ENCODE data around the gene TSPAN2. TPM values are rescaled to one million over a fixed set of nuclear protein-coding genes. Genes with fewer than 3 reads are reported as not detected.

TSPAN2 gene
- total and polyA plus RNA-seq, 12 donors: 4.0 to 17.7 (median 6.7) TPM

- H3K27me3 ChIP-seq: no peaks in the 10 kb centered on the region
- DNase-seq (no peak), ATAC-seq (no peak)
- H3K4me1 ChIP-seq: peaks cover 0 to 48% (median 9%) of the 10 kb centered on the region in 9 donors
- TF ChIP-seq, protein P1, sequence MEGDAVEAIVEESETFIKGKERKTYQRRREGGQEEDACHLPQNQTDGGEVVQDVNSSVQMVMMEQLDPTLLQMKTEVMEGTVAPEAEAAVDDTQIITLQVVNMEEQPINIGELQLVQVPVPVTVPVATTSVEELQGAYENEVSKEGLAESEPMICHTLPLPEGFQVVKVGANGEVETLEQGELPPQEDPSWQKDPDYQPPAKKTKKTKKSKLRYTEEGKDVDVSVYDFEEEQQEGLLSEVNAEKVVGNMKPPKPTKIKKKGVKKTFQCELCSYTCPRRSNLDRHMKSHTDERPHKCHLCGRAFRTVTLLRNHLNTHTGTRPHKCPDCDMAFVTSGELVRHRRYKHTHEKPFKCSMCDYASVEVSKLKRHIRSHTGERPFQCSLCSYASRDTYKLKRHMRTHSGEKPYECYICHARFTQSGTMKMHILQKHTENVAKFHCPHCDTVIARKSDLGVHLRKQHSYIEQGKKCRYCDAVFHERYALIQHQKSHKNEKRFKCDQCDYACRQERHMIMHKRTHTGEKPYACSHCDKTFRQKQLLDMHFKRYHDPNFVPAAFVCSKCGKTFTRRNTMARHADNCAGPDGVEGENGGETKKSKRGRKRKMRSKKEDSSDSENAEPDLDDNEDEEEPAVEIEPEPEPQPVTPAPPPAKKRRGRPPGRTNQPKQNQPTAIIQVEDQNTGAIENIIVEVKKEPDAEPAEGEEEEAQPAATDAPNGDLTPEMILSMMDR (IDR thresholded peaks at IDR 0.05): no peak
- no peaks in the 10 kb centered on the region for H3K9me3 ChIP-seq
- WGBS, 2 donors: 97% methylated on average over 4 of the region's 4 CpGs
- no peaks in the 10 kb centered on the region for H3K36me3 ChIP-seq
- H3K4me3 ChIP-seq: no peak overlapping the region
- intact Hi-C loops (cut with DNase I): loop anchor here in 1 of 10 donors (5.0 kb wide), 1 partner anchor 39 kb away; no protein-coding TSS in a partner anchor
- H3K27ac ChIP-seq: peak overlapping the region in 4 of 10 donors; percentile 88 to 92 (median 90)
Measured at GRCh38 chr1:115090956-115091355, 1.7 kb upstream of the TSPAN2 start.

DNA sequence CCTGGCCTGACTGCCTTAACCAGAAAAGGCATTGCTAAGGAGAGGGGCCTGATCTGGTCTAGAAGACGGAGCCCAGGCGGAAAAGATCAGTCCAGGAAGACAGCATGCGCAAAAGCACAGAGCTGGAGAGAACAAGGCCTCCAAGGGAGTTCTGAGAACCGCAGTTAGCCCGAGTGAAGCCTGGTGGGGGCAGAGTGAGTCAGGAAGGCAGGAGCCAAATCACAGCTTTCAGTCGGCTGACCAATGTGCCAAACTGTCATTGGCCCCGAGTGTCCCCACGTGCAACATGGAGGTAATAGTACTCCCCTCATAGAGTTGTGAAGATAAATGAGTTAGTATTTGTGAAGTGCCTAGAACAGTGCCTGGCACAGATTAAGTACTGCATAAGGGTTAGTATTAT is 1.2 kb upstream of the TSPAN2 start:
- Histone ChIP-seq H3K4me1 (peaks cover 0 to 52% (median 13%) of the 10 kb centered on the region in 9 donors), H3K27me3 (no peaks in the 10 kb centered on the region), H3K4me3 (peak overlapping the region in 6 of 10 donors; percentile 71 to 87 (median 76)), H3K36me3 (no peaks in the 10 kb centered on the region), H3K9me3 (no peaks in the 10 kb centered on the region), H3K27ac (peak overlapping the region in 9 of 10 donors; percentile 73 to 92 (median 83))
- intact Hi-C loops (cut with DNase I): loop anchor here in 1 of 10 donors (5.0 kb wide), 1 partner anchor 38 kb away; no protein-coding TSS in a partner anchor
- TF ChIP-seq, protein P1 (IDR thresholded peaks at IDR 0.05): no peak
- DNase-seq (peak; percentile 32 to 44), ATAC-seq (peak; percentile 35 to 65 (median 49))
- 42 to 46% methylated on average over 8 of the region's 8 CpGs for WGBS, 2 donors

DNA sequence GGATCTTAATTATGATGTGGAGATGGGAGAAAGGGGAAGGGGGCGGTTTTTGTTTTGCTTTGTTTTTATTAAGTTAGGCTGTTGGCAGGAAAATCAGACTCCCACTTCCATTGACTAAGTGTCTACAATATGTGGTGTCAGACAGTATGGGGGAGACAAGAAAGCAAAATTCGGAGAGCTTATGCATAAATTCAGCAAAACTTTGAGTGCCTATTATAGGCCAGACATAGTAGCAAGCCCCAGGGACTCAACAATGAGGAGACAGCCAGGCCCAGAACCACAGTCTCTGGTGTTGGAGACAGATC is 835 bp upstream of the TSPAN2 start:
- H3K36me3 ChIP-seq: no peaks in the 10 kb centered on the region
- TF ChIP-seq, protein P1 (IDR thresholded peaks at IDR 0.05): no peak
- H3K27me3 ChIP-seq: no peaks in the 10 kb centered on the region
- peak in 7 of 8 donors; percentile 4 to 31 (median 10) for ATAC-seq
- DNase-seq: no peak
- peak overlapping the region in 9 of 10 donors; percentile 73 to 92 (median 83) for H3K27ac ChIP-seq
- H3K4me1 ChIP-seq: peaks cover 0 to 56% (median 17%) of the 10 kb centered on the region in 9 donors
- no peaks in the 10 kb centered on the region for H3K9me3 ChIP-seq
- WGBS, 2 donors: 7 to 13% methylated on average over 2 of the region's 2 CpGs
- intact Hi-C loops (cut with DNase I): loop anchor here in 1 of 10 donors (5.0 kb wide), 1 partner anchor 38 kb away; no protein-coding TSS in a partner anchor
- H3K4me3 ChIP-seq: peak overlapping the region in 9 of 10 donors; percentile 46 to 87 (median 72)

DNA sequence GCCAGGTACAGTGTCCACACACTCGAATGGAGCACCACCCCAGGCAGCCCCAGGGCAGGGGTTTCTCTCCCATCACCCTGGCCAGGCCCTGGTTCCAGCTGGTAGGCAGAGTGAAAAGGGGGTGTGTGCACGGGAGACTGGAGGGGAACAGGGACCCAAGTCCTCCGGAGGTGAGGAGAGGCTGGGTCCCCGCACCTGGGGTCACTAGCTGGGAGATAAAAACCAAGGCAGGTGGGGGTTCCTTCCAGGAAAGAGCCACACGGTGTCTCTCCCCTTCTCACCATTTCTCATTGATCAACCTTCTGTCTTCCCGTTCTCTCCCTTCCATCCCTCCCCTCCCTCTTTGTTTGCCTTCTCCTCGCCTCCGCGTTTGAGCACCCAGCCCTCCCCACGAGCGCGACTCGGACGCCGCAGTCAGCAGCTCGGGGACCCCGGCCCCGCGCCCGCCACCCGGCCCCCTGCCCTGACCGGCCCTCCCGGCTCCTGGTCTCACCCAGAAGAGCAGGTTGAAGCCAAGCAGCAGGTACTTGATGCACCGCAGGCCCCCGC is 358 bp downstream of the TSPAN2 start:
- peak overlapping the region; percentile 46 to 87 (median 72) for H3K4me3 ChIP-seq
- DNase-seq (no peak), ATAC-seq (peak in 1 of 8 donors; percentile 12)
- intact Hi-C loops (cut with DNase I): loop anchor here in 1 of 10 donors (2.0 kb wide), 1 partner anchor 26 kb away; no protein-coding TSS in a partner anchor
- WGBS, 2 donors: 5 to 8% methylated on average over 25 of the region's 25 CpGs
- no peaks in the 10 kb centered on the region for H3K9me3 ChIP-seq
- peaks cover 0 to 65% (median 28%) of the 10 kb centered on the region in 9 donors for H3K4me1 ChIP-seq
- peak overlapping the region in 9 of 10 donors; percentile 73 to 92 (median 83) for H3K27ac ChIP-seq
- H3K36me3 ChIP-seq: no peaks in the 10 kb centered on the region
- H3K27me3 ChIP-seq: no peaks in the 10 kb centered on the region
- TF ChIP-seq, protein P1 (IDR thresholded peaks at IDR 0.05): no peak
